Superior temporal gyrus (tissue), 1 donor: Measurements from ENCODE around the gene ONECUT2.
"Not testable (repeated sequence)": the region's sequence is repeated elsewhere in the genome, so short reads cannot be mapped to it uniquely, and the experiment has no call there.

Source experiments
- DNase-seq: peaks from one replicate; pipeline ENCODE4 v3.0.0-alpha.2; 2016; ENCODE audit errors: extremely low spot score

The ONECUT2 gene

DNA sequence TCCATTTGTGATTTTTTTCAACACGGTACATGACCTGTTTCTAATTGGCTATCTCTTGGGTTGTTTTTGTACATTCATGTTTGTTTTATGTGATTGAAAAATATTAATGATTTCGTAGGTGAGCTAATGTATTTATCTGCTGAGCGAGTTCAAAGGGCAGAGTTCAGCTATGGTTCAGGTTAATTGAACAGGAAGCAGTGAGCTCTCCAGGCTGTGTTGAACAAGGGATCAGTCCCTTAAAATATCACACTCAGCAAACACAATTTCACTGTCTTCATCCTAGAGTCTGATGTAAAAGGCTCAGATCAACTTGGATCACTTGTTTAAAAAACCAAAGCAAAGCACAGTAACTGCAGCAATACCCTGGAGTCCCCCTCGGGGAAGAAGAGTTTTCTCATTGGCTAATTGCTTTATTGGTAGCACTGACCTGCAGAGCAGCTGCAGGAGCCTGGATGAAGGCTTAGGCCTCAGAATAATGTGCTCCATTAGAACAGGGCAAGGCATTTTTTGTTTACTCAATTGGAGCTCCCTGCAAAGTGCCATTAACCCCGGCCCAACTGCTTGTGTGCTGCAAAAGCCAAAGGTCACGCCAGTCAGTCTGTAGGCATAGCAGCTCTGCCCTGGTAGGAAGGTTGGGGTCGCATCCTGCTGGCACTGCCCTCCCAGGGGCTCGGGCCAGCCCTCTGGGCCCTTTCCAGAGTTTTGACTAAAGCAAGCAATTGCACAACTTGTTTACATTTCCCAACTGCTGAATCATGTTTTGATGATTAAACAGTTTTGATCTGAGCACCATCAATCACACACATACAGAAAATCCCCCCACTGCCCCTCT lies 10.5 kb downstream of the ONECUT2 start:
- DNase-seq, result no peak

DNA sequence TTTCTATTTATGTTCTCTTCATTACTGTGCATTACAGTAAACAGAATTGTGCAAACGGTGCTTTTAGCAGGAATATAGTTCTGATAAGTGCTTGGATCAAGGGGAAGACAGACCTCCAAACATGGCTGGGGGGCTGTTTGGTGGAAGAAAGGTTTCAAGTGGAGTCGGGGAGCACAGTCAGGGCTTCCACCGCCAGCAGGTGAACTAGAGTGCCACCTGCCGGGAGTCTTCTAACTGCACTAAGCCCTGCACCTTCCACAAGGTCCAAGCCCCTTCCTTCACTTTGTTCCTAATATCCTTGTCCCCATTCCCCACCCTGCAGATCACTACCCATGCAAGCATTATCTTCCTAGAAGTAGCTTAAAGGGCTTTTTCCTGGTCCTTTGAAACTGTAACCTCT lies 11.1 kb downstream of the ONECUT2 start:
- no peak for DNase-seq

- DNase-seq, result no peak
Observed at GRCh38 chr18:57447154-57447621, 12.0 kb downstream of the ONECUT2 start.

DNA sequence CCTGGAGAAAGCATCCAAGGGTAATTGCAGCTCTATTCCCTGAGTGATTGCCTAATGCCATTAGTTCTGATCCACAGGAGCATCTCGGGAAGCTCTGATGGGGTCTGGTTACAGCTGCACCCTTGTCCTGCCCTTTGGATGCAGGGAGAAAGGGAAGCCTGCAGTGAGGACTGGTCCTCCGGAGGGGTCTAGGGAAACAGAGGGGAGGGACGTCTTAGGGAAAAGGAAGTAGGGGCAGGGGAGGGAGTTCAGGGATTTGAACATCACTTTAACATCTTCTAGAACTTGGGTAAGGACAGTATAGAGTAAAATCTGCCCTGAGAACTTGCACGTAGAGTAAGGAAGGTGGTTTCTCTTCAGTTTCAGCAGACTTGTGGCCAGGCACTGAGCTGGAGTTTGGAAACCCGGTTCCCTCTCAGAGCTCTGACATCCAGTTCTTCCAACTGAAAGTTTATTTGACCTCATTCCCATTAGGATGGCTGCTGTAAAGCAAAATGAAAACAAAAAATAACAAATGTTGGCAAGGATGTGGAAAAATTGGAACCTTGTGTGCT lies 20.5 kb downstream of the ONECUT2 start:
- DNase-seq, result no peak

DNA sequence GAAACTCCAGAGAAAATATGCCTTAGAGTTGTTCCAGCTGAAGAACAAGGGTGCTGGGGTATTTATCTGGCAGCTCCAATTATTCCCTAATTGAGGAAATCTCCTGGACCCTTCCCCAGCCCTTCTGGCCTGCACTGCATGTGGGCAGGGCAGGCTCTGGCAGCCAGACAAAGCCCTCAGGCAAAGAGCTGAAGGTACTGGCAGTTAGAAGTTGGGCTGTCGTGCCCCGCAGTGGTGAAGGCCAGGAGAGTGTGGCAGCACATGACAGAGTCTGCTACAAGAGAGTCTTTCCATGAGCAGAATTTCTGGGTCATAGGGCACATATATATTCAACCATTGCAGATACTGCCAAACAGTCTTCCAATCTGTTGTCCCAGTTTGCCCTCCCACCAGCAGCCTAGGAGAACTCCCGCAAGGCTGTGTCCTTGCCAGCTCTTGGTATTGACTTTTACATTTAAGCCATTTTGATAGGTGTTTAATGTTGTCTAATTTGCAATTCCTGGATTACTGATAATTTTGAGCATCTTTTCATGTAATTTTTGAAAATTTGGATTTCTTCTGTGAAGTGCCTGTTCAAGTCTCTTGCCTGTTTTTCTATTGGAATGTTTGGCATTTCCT lies 26.6 kb downstream of the ONECUT2 start:
- no peak for DNase-seq

- DNase-seq, result no peak
Observed at GRCh38 chr18:57466307-57466706, 31.1 kb downstream of the ONECUT2 start.

GRCh38 chr18:57466745-57467409 lies 31.7 kb downstream of the ONECUT2 start:
- no peak for DNase-seq

GRCh38 chr18:57469884-57470283 lies 34.7 kb downstream of the ONECUT2 start:
- DNase-seq, result no peak

- DNase-seq, result no peak
Observed at GRCh38 chr18:57475408-57475807, 40.2 kb downstream of the ONECUT2 start.

- DNase-seq, result no peak
Observed at GRCh38 chr18:57475903-57476302, 40.7 kb downstream of the ONECUT2 start.

- no peak for DNase-seq
Observed at GRCh38 chr18:57480733-57481132, 45.6 kb downstream of the ONECUT2 start.

DNA sequence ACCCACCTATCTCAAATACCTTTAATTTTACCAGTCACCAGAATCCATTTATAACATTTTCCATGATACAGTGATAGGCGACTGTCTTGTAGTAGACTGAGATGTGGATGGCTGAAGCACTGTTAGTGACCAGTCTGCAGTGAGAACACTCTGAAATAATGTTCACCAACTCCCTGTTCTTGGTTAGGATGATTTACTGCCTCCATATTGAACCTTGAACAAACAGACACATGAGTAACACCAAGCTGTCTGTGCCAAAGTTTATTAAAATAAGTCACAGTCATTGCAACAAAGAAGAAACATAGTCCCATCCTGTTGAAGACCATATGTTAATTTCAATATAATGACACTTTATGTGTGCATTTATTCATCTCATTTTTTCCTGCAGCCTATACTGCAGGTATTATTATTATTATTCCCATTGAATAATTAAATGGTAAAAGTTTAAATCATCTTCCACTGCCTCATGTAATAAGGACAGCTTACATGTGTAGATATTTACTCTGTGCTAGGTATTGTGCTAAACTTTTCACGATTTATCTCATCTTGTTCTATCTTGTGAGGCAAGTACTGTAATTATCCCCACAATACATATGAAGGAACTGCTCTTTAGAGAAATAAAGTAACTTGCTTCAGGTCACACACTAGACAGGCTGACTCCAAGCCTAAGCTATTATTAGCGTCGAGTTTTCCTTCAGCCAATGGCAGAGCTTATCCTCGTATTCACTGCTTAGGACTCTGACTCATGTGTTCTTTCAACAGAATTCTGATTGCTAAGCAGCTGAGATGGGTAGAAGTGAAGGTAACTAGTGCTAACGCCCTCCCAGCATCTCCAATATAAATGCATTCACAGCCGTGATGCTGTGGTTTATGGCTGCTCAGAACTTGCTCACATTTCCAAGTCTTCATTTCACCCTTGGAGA lies 62.5 kb downstream of the ONECUT2 start:
- DNase-seq, result no peak

DNA sequence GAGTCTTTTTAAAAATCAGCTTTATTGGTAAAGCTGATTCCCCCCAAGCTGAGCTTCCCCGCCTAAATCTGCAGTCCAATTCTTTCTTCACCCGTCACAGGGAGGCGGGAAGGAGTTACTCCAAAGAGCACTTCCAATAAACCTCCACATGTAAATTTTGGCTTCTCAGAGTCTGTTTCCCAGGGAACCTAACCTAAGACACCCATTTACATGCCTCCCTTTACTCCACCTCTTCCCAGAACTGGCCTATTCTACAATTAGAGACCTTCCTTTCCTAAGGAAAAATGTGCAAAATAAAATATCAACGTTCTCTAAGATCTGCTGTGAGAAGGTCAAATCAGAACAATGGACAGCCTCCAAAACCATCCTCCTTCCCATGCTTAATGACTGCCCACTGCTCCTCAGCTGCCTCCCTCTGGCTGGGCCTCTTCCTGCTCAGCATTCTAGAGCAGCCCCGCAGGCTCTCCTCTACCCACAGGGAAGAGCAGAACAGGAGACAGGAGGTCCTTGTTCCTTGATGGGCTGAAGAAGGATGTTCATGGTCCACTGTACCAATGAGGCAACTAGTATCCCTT lies 63.6 kb downstream of the ONECUT2 start:
- no peak for DNase-seq

DNA sequence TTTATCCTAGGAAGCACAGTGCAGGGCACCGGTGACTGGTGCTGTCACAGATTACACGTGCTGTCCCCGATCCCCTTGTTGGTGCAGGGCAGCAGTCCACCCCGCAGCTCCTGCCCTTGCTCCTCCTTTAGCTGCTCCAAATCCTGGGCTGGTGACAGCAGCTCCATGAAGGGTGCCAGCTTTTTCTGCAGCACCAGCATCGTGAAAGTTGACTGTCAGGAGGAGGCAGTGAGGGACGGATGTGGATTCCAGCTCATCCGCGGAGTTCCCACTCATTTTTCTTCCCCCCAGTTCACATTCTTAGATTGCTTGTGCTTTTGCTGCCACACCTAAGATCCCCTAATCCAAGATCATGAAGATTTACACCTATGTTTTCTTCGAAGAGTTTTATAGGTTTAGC lies 67.5 kb downstream of the ONECUT2 start:
- no peak for DNase-seq

DNA sequence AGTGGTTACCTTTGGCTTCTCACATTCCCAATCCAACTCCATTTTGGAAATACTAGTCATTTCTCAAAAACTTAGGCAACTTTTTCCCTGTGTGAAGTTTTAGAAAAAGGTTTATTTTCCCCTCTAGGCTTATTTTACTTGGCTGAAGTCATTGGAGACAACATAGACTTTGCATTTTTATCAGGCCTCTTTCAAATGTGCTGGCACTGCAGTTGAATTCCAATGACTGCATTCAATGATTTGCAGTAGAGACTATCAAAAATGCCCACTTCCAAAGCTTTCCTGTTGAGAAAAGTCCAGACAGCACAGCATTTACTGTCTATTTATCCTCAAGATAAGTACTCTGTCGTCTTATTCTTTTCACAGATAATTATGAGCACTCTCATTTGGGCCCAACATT lies 70.1 kb downstream of the ONECUT2 start:
- DNase-seq, result no peak

- no peak for DNase-seq
Observed at GRCh38 chr18:57516056-57516455, 80.9 kb downstream of the ONECUT2 start.

GRCh38 chr18:57518533-57518932 lies 83.4 kb downstream of the ONECUT2 start:
- no peak for DNase-seq

GRCh38 chr18:57519668-57520424 lies 84.7 kb downstream of the ONECUT2 start:
- no peak for DNase-seq

GRCh38 chr18:57522348-57522747 lies 87.2 kb downstream of the ONECUT2 start:
- not testable (repeated sequence) for DNase-seq
